Neural cell (in vitro differentiated cells): ENCODE data around the gene C1QC. TPM values are rescaled to one million over a fixed set of nuclear protein-coding genes. Genes with fewer than 3 reads are reported as not detected.

Source experiments
- H2AFZ ChIP-seq: fragments of 200-600, 300-800 bp; sonication (generic), shearing (Covaris generic); 2 replicates; pipeline ENCODE4 v1.6.0; 2014; ENCODE audit warnings: low read depth, mild to moderate bottlenecking, antibody characterized with exemption, low read length, moderate library complexity
- H3F3A ChIP-seq: fragments of 200-600 bp; shearing (Covaris generic); 2 replicates; pipeline ENCODE4 v1.6.1; 2016; ENCODE audit warnings: mild to moderate bottlenecking, moderate library complexity, mixed read lengths, antibody characterized with exemption, low read length; ENCODE audit not compliant: insufficient read depth, poor library complexity, severe bottlenecking
- H3K27ac ChIP-seq: fragments of 200-600, 300-800 bp; sonication (generic), shearing (Covaris generic); 2 replicates; pipeline ENCODE4 v1.5.1; 2014; ENCODE audit warnings: mild to moderate bottlenecking, low read length, moderate library complexity
- H3K27me3 ChIP-seq: fragments of 300-800, 200-600 bp; sonication (generic), shearing (Covaris generic); 2 replicates; pipeline ENCODE4 v1.6.0; 2014; ENCODE audit warnings: mild to moderate bottlenecking, low read depth, low read length, moderate library complexity; ENCODE audit not compliant: insufficient read depth
- H3K36me3 ChIP-seq: fragments of 300-800, 200-600 bp; sonication (generic), shearing (Covaris generic); 2 replicates; pipeline ENCODE4 v1.5.1; 2014; ENCODE audit warnings: mild to moderate bottlenecking, antibody characterized with exemption, low read length, moderate library complexity; ENCODE audit not compliant: insufficient read depth
- H3K4me2 ChIP-seq: fragments of 300-800, 200-600 bp; sonication (generic), shearing (Covaris generic); 2 replicates; pipeline ENCODE4 v1.6.0; 2014; ENCODE audit warnings: mild to moderate bottlenecking, low read length
- H3K4me3 ChIP-seq: fragments of 300-800, 200-600 bp; sonication (generic), shearing (Covaris generic); 2 replicates; pipeline ENCODE4 v1.5.1; 2014; ENCODE audit warnings: mild to moderate bottlenecking, low read length, moderate library complexity
- H3K79me2 ChIP-seq: fragments of 200-600 bp; shearing (Covaris generic); replicated peaks from 2 replicates; pipeline ENCODE4 v1.6.0; 2014; ENCODE audit warnings: mild to moderate bottlenecking, low read length, moderate library complexity; ENCODE audit not compliant: insufficient read depth
- H3K9ac ChIP-seq: fragments of 300-800, 200-600 bp; sonication (generic), shearing (Covaris generic); 2 replicates; pipeline ENCODE4 v1.6.1; 2016; ENCODE audit warnings: mild to moderate bottlenecking, low read length, mixed read lengths
- H3K9me2 ChIP-seq: fragments of 200-600 bp; shearing (Covaris generic); 2 replicates; pipeline ENCODE4 v1.6.1; 2016; ENCODE audit warnings: mild to moderate bottlenecking, low read length, mixed read lengths; ENCODE audit not compliant: insufficient read depth
- H3K9me3 ChIP-seq: fragments of 200-600, 300-800 bp; sonication (generic), shearing (Covaris generic); 2 replicates; pipeline ENCODE4 v1.6.1; 2016; ENCODE audit warnings: mild to moderate bottlenecking, mixed run types, low read length, moderate library complexity, mixed read lengths
- H4K20me1 ChIP-seq: fragments of 200-600 bp; shearing (Covaris generic); 2 replicates; pipeline ENCODE4 v1.6.1; 2016; ENCODE audit warnings: mild to moderate bottlenecking, mixed run types; ENCODE audit not compliant: insufficient read depth
- CTCF ChIP-seq: fragments of 450-650 bp; IDR thresholded peaks from 2 replicates; pipeline ENCODE4 v1.5.1; 2014; ENCODE audit warnings: antibody characterized with exemption, mild to moderate bottlenecking, moderate library complexity; ENCODE audit not compliant: poor library complexity, severe bottlenecking
- EP300 ChIP-seq: fragments of 450-650 bp; conservative IDR thresholded peaks from 2 replicates; pipeline ENCODE4 v1.6.1; 2014; ENCODE audit warnings: antibody characterized with exemption, mild to moderate bottlenecking, moderate library complexity; ENCODE audit not compliant: poor library complexity, severe bottlenecking
- EZH2 ChIP-seq: fragments of 200-600, 300-800 bp; shearing (Covaris generic), sonication (generic); IDR thresholded peaks from 2 replicates; pipeline ENCODE4 v1.6.1; 2014; ENCODE audit warnings: antibody characterized with exemption, low read length, borderline replicate concordance, mild to moderate bottlenecking; ENCODE audit not compliant: insufficient read depth, poor library complexity, severe bottlenecking
- MXI1 ChIP-seq: fragments of 450-650 bp; conservative IDR thresholded peaks from 2 replicates; pipeline ENCODE4 v1.6.1; 2014; ENCODE audit warnings: antibody characterized with exemption, mild to moderate bottlenecking; ENCODE audit not compliant: poor library complexity, severe bottlenecking
- POLR2AphosphoS5 ChIP-seq: IDR thresholded peaks from 2 replicates; pipeline ENCODE4 v1.6.1; 2012
- RAD21 ChIP-seq: fragments of 450-650 bp; conservative IDR thresholded peaks from 2 replicates; pipeline ENCODE4 v1.6.1; 2014; ENCODE audit warnings: antibody characterized with exemption, mild to moderate bottlenecking, moderate library complexity
- REST ChIP-seq: IDR thresholded peaks from 2 replicates; pipeline ENCODE4 v1.6.1; 2012; ENCODE audit warnings: borderline replicate concordance
- SMC3 ChIP-seq: fragments of 450-650 bp; conservative IDR thresholded peaks from 2 replicates; pipeline ENCODE4 v1.6.1; 2014; ENCODE audit warnings: antibody characterized with exemption, mild to moderate bottlenecking, moderate library complexity; ENCODE audit not compliant: poor library complexity
- TAF1 ChIP-seq: IDR thresholded peaks from 2 replicates; pipeline ENCODE4 v1.6.1; 2012; ENCODE audit warnings: low read depth
- polyA plus RNA-seq: library from polyadenylated mRNA; depleted of rRNA; stranded (reverse); fragments of >200 nt; gene quantifications from 2 replicates; pipeline ENCODE4 v1.2.3, GENCODE V29; 2014

Gene C1QC
- polyA plus RNA-seq, 1 donor from 2014 or later: not detected

- H3K27me3 ChIP-seq: no peaks in the 10 kb centered on the region
- H3K36me3 ChIP-seq: no peaks in the 10 kb centered on the region
- TF ChIP-seq POLR2AphosphoS5 (no peak), RAD21 (no peak), EZH2 (no peak), REST (no peak), TAF1 (no peak), MXI1 (no peak), CTCF (no peak), EP300 (no peak), SMC3 (no peak)
- H3K27ac ChIP-seq: no peak overlapping the region
- H3K9me3 ChIP-seq: no peaks in the 10 kb centered on the region
- H3F3A ChIP-seq: no peaks in the 10 kb centered on the region
- H3K9ac ChIP-seq: no peak overlapping the region
- H3K9me2 ChIP-seq: no peaks in the 10 kb centered on the region
- H3K79me2 ChIP-seq: no peaks in the 10 kb centered on the region
- H4K20me1 ChIP-seq: no peaks in the 10 kb centered on the region
- H2AFZ ChIP-seq: no peak overlapping the region
- no peak overlapping the region for H3K4me3 ChIP-seq
- no peak overlapping the region for H3K4me2 ChIP-seq
Observed at GRCh38 chr1:22635436-22635835, 8.0 kb upstream of the C1QC start.

GRCh38 chr1:22636353-22636752 lies 7.1 kb upstream of the C1QC start, which contains the start of gene C1QA:
C1QA (plus strand) TSS chr1:22636628; CDS start chr1:22637617, 989 bp downstream.
- Histone ChIP-seq H3F3A (no peaks in the 10 kb centered on the region), H2AFZ (no peak within 1 kb of the TSS), H3K9me2 (no peaks in the 10 kb centered on the region), H3K9ac (no peak within 1 kb of the TSS), H3K9me3 (no peaks in the 10 kb centered on the region), H3K4me2 (no peak within 1 kb of the TSS), H3K36me3 (no peaks in the 10 kb centered on the region), H3K4me3 (no peak within 1 kb of the TSS), H4K20me1 (no peaks in the 10 kb centered on the region), H3K27me3 (no peaks in the 10 kb centered on the region), H3K79me2 (no peaks in the 10 kb centered on the region), H3K27ac (no peak within 1 kb of the TSS)
- TF ChIP-seq TAF1: no peak

GRCh38 chr1:22636927-22637326 lies 6.5 kb upstream of the C1QC start:
- H2AFZ ChIP-seq: no peak overlapping the region
- H3K4me3 ChIP-seq: no peak overlapping the region
- no peak overlapping the region for H3K27ac ChIP-seq
- no peaks in the 10 kb centered on the region for H3F3A ChIP-seq
- no peaks in the 10 kb centered on the region for H3K9me2 ChIP-seq
- H3K79me2 ChIP-seq: no peaks in the 10 kb centered on the region
- no peaks in the 10 kb centered on the region for H3K27me3 ChIP-seq
- no peaks in the 10 kb centered on the region for H3K36me3 ChIP-seq
- no peak overlapping the region for H3K9ac ChIP-seq
- no peak for TF ChIP-seq EZH2
- TF ChIP-seq CTCF: peak; percentile 49
- TF ChIP-seq RAD21: peak; percentile 61
- no peak for TF ChIP-seq TAF1
- no peak for TF ChIP-seq EP300
- TF ChIP-seq SMC3: peak; percentile 63
- no peaks in the 10 kb centered on the region for H4K20me1 ChIP-seq
- no peak overlapping the region for H3K4me2 ChIP-seq
- no peaks in the 10 kb centered on the region for H3K9me3 ChIP-seq
